NT2/D1 (cell line): Measurements from ENCODE around the gene GNAT3.

Experiments used
- DNase-seq: peaks from one replicate; pipeline ENCODE4 v3.0.0-alpha.2; 2011; ENCODE audit warnings: low read depth, low spot score
- H3K27me3 ChIP-seq: 2 replicates; pipeline ENCODE4 v1.6.0; 2011; ENCODE audit warnings: mild to moderate bottlenecking; ENCODE audit not compliant: insufficient read length, insufficient read depth
- H3K36me3 ChIP-seq: 2 replicates; pipeline ENCODE4 v1.6.1; 2011; ENCODE audit warnings: mild to moderate bottlenecking, low read length, mixed read lengths; ENCODE audit not compliant: insufficient read depth, insufficient read length
- H3K4me1 ChIP-seq: 2 replicates; pipeline ENCODE4 v1.5.1; 2011; ENCODE audit not compliant: insufficient read depth, insufficient read length
- H3K4me3 ChIP-seq: 2 replicates; pipeline ENCODE4 v1.5.1; 2011; ENCODE audit warnings: low read depth; ENCODE audit not compliant: insufficient read length
- H3K9ac ChIP-seq: 2 replicates; pipeline ENCODE4 v1.6.0; 2011; ENCODE audit warnings: low read depth; ENCODE audit not compliant: insufficient read length
- H3K9me3 ChIP-seq: 2 replicates; pipeline ENCODE4 v1.5.1; 2011; ENCODE audit warnings: mild to moderate bottlenecking, low read length; ENCODE audit not compliant: insufficient read depth
- SUZ12 ChIP-seq: IDR thresholded peaks from 2 replicates; pipeline ENCODE4 v1.6.1; 2011; ENCODE audit not compliant: insufficient read length, insufficient read depth; ENCODE audit errors: extremely low read depth
- YY1 ChIP-seq: IDR thresholded peaks from 2 replicates; pipeline ENCODE4 v1.6.1; 2011; ENCODE audit not compliant: insufficient read length, insufficient read depth
- ZNF274 ChIP-seq: IDR thresholded peaks from 2 replicates; pipeline ENCODE4 v1.6.1; 2011; ENCODE audit warnings: mild to moderate bottlenecking, low read depth, low read length

The GNAT3 gene

DNA sequence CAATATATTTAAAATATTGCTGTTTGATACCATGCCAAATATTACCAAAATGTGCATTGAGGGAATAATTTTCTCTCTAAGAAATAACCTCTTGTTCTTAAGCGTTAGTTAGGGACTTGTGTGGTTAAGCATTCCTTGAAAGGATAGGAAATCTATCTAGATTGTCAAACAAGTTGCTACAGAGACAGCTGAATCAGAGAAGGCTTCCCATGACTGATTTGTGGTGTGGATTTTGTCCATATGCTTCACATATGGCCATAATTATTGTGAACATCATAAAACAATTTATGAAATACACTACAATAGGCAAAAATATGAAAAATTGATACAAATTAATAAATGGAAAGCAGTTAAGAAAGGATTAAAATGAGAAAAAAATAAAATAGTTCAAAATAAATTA, 96.3 kb downstream of the GNAT3 start:
- Histone ChIP-seq H3K9me3 (no peaks in the 10 kb centered on the region), H3K4me1 (no peaks in the 10 kb centered on the region), H3K9ac (no peak overlapping the region), H3K27me3 (no peaks in the 10 kb centered on the region), H3K4me3 (no peak overlapping the region), H3K36me3 (no peaks in the 10 kb centered on the region)
- TF ChIP-seq YY1 (no peak), ZNF274 (no peak), SUZ12 (no peak)
- DNase-seq: no peak

DNA sequence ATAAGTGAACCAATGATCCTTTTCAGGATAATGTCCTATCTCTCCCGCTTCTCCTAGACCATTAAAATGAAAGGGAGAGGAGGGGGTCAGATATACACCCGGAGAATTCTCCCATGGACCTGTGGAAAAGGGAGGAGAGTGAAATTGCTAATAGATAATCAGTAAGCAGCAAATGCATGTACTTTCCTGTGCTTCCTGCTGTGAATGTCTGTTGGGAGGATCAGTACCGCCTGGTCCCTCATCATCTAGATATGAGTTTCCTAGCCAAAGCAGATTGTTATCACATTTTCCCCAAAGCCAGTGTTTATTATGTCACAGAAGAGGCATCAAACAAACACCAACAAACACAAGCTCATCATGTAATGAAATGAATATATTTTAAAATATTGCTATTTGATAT, 96.8 kb downstream of the GNAT3 start:
- Histone ChIP-seq H3K36me3 (no peaks in the 10 kb centered on the region), H3K9me3 (no peaks in the 10 kb centered on the region), H3K9ac (no peak overlapping the region), H3K4me1 (no peaks in the 10 kb centered on the region), H3K27me3 (no peaks in the 10 kb centered on the region), H3K4me3 (no peak overlapping the region)
- TF ChIP-seq YY1 (no peak), ZNF274 (no peak), SUZ12 (no peak)
- no peak for DNase-seq

DNA sequence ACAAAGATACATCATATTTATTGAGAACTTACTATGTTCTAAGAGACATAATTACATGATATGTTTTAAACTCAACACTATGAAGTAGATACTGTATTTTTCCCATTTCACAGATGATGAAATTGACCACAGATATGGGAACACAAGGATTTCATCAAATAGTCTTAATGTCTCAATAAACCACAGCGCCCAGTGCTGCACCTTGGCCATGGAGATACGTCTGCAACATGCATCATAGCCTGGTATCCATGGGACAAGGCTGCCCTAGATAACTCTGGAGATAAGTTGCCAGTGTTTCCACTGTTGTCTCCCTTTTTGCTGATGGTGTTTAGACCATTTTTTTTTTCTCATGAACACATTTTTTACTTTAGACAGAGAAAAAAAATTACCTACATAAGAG, 97.5 kb downstream of the GNAT3 start:
- no peak overlapping the region for H3K4me3 ChIP-seq
- no peaks in the 10 kb centered on the region for H3K36me3 ChIP-seq
- H3K9me3 ChIP-seq: no peaks in the 10 kb centered on the region
- no peaks in the 10 kb centered on the region for H3K27me3 ChIP-seq
- no peak overlapping the region for H3K9ac ChIP-seq
- DNase-seq: no peak
- TF ChIP-seq YY1: no peak
- no peak for TF ChIP-seq ZNF274
- no peak for TF ChIP-seq SUZ12
- no peaks in the 10 kb centered on the region for H3K4me1 ChIP-seq

DNA sequence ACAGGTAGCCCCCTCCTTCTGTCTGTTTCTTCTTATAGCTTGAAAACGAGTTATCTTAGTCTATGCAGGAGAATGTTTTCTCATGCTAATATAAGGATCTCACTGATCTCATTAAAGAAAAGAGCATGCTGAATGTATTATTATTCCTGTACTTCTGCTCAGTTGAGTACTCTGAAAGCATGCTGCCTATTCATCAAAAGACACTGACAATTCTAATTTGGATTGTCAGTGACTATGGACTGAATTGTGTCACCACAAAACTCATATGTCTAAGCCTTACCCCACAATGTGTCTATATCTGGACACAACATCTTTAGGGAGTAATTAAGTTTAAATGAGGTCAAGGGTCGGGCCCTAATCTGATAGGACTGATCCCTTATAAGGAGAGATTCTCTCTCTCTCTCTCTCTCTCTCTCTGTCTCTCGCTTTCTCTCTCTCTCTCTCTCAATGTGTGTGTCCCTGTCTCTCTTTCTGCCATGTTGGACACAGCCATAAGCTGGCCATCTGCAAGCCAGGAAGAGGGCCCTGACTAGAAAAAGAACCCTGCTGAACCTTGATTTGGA, 98.4 kb downstream of the GNAT3 start:
- no peaks in the 10 kb centered on the region for H3K4me1 ChIP-seq
- H3K9me3 ChIP-seq: no peaks in the 10 kb centered on the region
- DNase-seq: no peak
- no peaks in the 10 kb centered on the region for H3K27me3 ChIP-seq
- TF ChIP-seq SUZ12 (no peak), ZNF274 (no peak)
- H3K9ac ChIP-seq: no peak overlapping the region
- H3K36me3 ChIP-seq: no peaks in the 10 kb centered on the region
- no peak overlapping the region for H3K4me3 ChIP-seq

DNA sequence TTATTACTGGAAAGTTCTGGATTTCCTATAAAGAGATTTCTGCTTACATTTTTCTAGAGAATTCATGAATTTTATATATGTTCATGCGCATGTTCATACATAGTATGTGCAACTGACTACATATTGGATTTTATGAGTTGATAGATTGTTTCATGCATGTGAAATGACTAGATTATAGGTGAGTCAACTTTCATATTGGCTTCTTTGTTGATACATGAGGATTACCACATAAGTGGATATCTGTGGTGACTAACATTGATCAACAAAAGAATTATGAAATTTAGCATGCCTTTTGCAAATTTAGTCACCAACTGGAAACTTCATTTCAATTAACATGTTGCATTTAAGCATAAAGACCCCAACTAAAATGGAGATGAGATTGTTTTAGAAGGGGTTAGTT, 99.0 kb downstream of the GNAT3 start:
- Histone ChIP-seq H3K9ac (no peak overlapping the region), H3K27me3 (no peaks in the 10 kb centered on the region), H3K4me3 (no peak overlapping the region), H3K4me1 (no peaks in the 10 kb centered on the region), H3K36me3 (no peaks in the 10 kb centered on the region), H3K9me3 (no peaks in the 10 kb centered on the region)
- TF ChIP-seq YY1: no peak
- no peak for DNase-seq

DNA sequence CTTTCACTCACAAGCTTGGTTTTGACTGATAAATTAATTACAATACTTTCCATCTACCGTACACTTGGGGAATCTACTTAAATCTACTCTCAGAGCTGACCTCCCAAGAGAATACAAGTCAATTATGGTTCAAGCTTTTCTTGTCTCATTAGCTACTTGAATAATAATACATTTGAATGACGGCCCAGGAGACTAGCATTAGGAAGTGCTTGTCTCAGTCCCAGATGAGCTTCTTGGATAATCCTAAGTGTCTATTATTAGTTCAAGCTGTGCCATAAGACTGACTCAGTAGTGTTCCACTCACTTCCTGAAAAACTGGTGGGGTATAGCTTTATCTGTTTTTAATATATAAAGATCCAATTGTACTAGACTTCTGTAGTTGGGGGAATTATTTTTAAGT, 100.2 kb downstream of the GNAT3 start:
- no peaks in the 10 kb centered on the region for H3K27me3 ChIP-seq
- H3K9ac ChIP-seq: no peak overlapping the region
- H3K4me3 ChIP-seq: no peak overlapping the region
- no peak for DNase-seq
- no peak for TF ChIP-seq SUZ12
- no peak for TF ChIP-seq YY1
- TF ChIP-seq ZNF274: no peak
- no peaks in the 10 kb centered on the region for H3K9me3 ChIP-seq
- H3K4me1 ChIP-seq: no peaks in the 10 kb centered on the region
- H3K36me3 ChIP-seq: no peaks in the 10 kb centered on the region

DNA sequence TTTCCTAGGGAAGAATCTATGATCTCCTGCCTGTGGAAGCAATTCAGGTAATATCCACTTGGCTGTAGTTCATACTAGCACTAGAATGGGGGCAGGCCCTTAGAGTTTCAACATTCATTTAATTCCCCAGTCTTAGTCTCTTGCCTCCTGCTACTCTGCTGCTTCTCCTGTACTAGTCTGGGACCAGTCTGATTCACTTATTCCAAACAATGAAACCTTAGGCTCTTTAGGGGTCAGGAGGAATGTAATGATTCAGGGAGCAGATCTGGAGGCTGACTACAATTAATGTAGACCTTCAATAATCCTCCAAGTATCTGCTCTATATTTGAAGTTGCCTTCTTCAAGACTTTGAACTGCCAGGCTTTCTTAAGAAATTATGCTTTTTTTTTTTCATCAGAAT, 101.8 kb downstream of the GNAT3 start:
- DNase-seq: no peak
- no peaks in the 10 kb centered on the region for H3K9me3 ChIP-seq
- H3K27me3 ChIP-seq: no peaks in the 10 kb centered on the region
- H3K36me3 ChIP-seq: no peaks in the 10 kb centered on the region
- H3K4me3 ChIP-seq: no peak overlapping the region
- TF ChIP-seq ZNF274: no peak
- no peak for TF ChIP-seq SUZ12
- no peak for TF ChIP-seq YY1
- no peaks in the 10 kb centered on the region for H3K4me1 ChIP-seq
- H3K9ac ChIP-seq: no peak overlapping the region
